ENCODE results near the gene SPAG8.

- TF ChIP-seq POLR2A (IDR thresholded peaks at IDR 0.05) (no peak), CTCF (IDR thresholded peaks at IDR 0.05) (no peak)
Measured at GRCh38 chr9:35771943-35772342, 40.1 kb downstream of the SPAG8 start.

Data from Peyer's patch (tissue), 4 donors.